ENCODE measurements around the gene MSMB. TPM values are rescaled to one million over a fixed set of nuclear protein-coding genes. Genes with fewer than 3 reads are reported as not detected.
A peak's percentile ranks its signal among the peaks of the same experiment; 100 is the strongest.

MSMB gene
- polyA plus RNA-seq, 1 experiment = not detected

- no peak for DNase-seq (ENCODE audit: low read depth)
- Histone ChIP-seq H3K36me3 (ENCODE audit: control insufficient read depth, insufficient read depth, low read length) (no peaks in the 10 kb centered on the region; the same call in 1 of the 2 replicates), H3K27me3 (ENCODE audit: control insufficient read depth, insufficient read depth, low read length) (no peaks in the 10 kb centered on the region), H3K4me3 (ENCODE audit: low read depth, low read length) (no peak overlapping the region)
- ChIA-PET CTCF (interaction anchor here (0.5 kb wide), 1 partner anchor 1080 kb away, joined by 3 read pairs; no protein-coding TSS in a partner anchor), POLR2A (no interaction called here)
- TF ChIP-seq CTCF (IDR thresholded peaks at IDR 0.05; ENCODE audit: insufficient read depth, low read depth, low read length) = no peak
Observed at GRCh38 chr10:46025406-46025805, 20.7 kb downstream of the MSMB start.

- DNase-seq (ENCODE audit: low read depth) = no peak
- Histone ChIP-seq H3K4me3 (ENCODE audit: low read depth, low read length) (no peak overlapping the region), H3K36me3 (ENCODE audit: control insufficient read depth, insufficient read depth, low read length) (no peaks in the 10 kb centered on the region; the same call in 1 of the 2 replicates), H3K27me3 (ENCODE audit: control insufficient read depth, insufficient read depth, low read length) (no peaks in the 10 kb centered on the region)
- TF ChIP-seq CTCF (IDR thresholded peaks at IDR 0.05; ENCODE audit: insufficient read depth, low read depth, low read length) = no peak
- ChIA-PET CTCF (interaction anchor here (0.5 kb wide), 1 partner anchor 1081 kb away, joined by 3 read pairs; no protein-coding TSS in a partner anchor), POLR2A (no interaction called here)
Observed at GRCh38 chr10:46024948-46025347, 21.1 kb downstream of the MSMB start.

- H3K4me3 ChIP-seq (ENCODE audit: low read depth, low read length) = peak overlapping the region; percentile 74
Observed at GRCh38 chr10:46022978-46023702, 22.9 kb downstream of the MSMB start.

GRCh38 chr10:46020344-46020657 lies 25.8 kb downstream of the MSMB start:
- no peak for TF ChIP-seq CTCF (IDR thresholded peaks at IDR 0.05; ENCODE audit: insufficient read depth, low read depth, low read length)
- Histone ChIP-seq H3K27me3 (ENCODE audit: control insufficient read depth, insufficient read depth, low read length) (no peaks in the 10 kb centered on the region), H3K36me3 (ENCODE audit: control insufficient read depth, insufficient read depth, low read length) (no peaks in the 10 kb centered on the region), H3K4me3 (ENCODE audit: low read depth, low read length) (no peak overlapping the region)
- no peak for DNase-seq (ENCODE audit: low read depth)
- ChIA-PET CTCF (interaction anchor here (0.6 to 3.4 kb wide), 3 partner anchors 9 to 497 kb away, joined by 3 to 18 read pairs (median 3); no protein-coding TSS in a partner anchor), POLR2A (no interaction called here)

More at GRCh38 chr10:46022978-46023702, 22.9 kb downstream of the MSMB start:
- no peaks in the 10 kb centered on the region; the same call in 1 of the 2 replicates for H3K36me3 ChIP-seq (ENCODE audit: control insufficient read depth, insufficient read depth, low read length)
- TF ChIP-seq CTCF (IDR thresholded peaks at IDR 0.05; ENCODE audit: insufficient read depth, low read depth, low read length) = peak; percentile 53
- ChIA-PET POLR2A (no interaction called here), CTCF (interaction anchor here (0.9 to 1.2 kb wide), 2 partner anchors 7 to 17 kb away, joined by 3 to 4 read pairs; no protein-coding TSS in a partner anchor)
- H3K27me3 ChIP-seq (ENCODE audit: control insufficient read depth, insufficient read depth, low read length) = no peaks in the 10 kb centered on the region
- peak; percentile 74 for DNase-seq (ENCODE audit: low read depth)

- Histone ChIP-seq H3K27me3 (ENCODE audit: control insufficient read depth, insufficient read depth, low read length) (no peaks in the 10 kb centered on the region), H3K36me3 (ENCODE audit: control insufficient read depth, insufficient read depth, low read length) (peaks cover 2% of the 10 kb centered on the region; the same call in 1 of the 2 replicates), H3K4me3 (ENCODE audit: low read depth, low read length) (no peak overlapping the region)
- ChIA-PET CTCF (interaction anchor here (0.6 to 3.4 kb wide), 3 partner anchors 9 to 498 kb away, joined by 3 to 18 read pairs (median 3); no protein-coding TSS in a partner anchor), POLR2A (no interaction called here)
- no peak for DNase-seq (ENCODE audit: low read depth)
- TF ChIP-seq CTCF (IDR thresholded peaks at IDR 0.05; ENCODE audit: insufficient read depth, low read depth, low read length) = no peak
Observed at GRCh38 chr10:46019569-46020343, 26.3 kb downstream of the MSMB start.

All from BJ (cell line).